ENCODE measurements around the gene HPS6.

DNA sequence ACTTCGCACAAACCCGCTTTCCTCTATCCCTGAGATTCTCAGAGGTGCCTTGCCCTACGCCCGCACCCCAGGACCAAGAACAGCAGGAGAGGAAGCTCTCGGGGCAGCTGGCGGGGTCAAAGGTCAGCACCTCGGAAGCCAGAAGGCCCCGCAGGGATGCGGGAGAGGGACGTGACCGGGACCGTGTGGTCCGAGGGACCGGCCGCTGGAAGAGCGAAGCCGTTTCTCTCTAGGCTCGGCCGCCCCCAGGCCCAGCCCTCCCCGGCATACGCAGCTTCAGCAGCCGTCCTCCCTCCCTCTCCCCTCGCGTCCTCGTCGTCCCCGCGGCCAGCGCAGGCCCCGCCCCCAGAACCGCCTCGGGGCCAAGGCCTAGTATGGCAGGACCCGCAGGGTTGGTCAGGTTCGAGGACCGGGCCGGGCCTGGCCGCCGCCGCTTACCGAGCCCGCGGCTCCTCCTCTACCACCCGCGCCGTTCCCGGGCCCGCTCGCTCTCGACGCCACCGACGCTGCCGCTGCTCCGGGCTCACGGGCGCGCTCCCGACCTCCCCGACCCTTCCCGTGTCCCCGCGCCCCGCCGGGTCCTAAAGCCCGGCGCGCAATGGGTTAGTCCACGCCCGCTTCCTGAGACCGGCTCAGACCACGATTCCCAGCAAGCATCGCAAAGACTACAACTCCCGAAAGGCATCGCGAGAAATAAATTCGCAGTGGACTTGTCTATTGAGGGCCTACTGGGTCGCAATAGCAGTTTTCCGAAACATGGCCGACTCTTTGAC, 9.3 kb upstream of the HPS6 start, which contains the start of gene ARMH3:
- TF ChIP-seq, protein P1, sequence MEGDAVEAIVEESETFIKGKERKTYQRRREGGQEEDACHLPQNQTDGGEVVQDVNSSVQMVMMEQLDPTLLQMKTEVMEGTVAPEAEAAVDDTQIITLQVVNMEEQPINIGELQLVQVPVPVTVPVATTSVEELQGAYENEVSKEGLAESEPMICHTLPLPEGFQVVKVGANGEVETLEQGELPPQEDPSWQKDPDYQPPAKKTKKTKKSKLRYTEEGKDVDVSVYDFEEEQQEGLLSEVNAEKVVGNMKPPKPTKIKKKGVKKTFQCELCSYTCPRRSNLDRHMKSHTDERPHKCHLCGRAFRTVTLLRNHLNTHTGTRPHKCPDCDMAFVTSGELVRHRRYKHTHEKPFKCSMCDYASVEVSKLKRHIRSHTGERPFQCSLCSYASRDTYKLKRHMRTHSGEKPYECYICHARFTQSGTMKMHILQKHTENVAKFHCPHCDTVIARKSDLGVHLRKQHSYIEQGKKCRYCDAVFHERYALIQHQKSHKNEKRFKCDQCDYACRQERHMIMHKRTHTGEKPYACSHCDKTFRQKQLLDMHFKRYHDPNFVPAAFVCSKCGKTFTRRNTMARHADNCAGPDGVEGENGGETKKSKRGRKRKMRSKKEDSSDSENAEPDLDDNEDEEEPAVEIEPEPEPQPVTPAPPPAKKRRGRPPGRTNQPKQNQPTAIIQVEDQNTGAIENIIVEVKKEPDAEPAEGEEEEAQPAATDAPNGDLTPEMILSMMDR (IDR thresholded peaks at IDR 0.05), result no peak
- TF ChIP-seq POLR2A (IDR thresholded peaks at IDR 0.05), result peak in 1 of 2 donors; percentile 27
- TF ChIP-seq POLR2AphosphoS5 (IDR thresholded peaks at IDR 0.05; ENCODE audit: insufficient read depth in 1 of 2, low read depth in 1 of 2), result peak; percentile 84 to 91
